ENCODE results near the gene DCAF12.

GRCh38 chr9:34048727-34049629 lies 77.5 kb downstream of the DCAF12 start, which contains the start of gene UBAP2:
- TF ChIP-seq CTCF (IDR thresholded peaks at IDR 0.05) (peak in 2 of 5 experiments; percentile 31 to 42), POLR2A (IDR thresholded peaks at IDR 0.05) (peak; percentile 65 to 87), EP300 (IDR thresholded peaks at IDR 0.05) (peak; percentile 90)
